Measurements from ENCODE around the gene TNFAIP8. TPM values are rescaled to one million over a fixed set of nuclear protein-coding genes. Genes with fewer than 3 reads are reported as not detected.

TNFAIP8 gene
- total RNA-seq, 1 donor from 2014 or later = 34.4 TPM

DNA sequence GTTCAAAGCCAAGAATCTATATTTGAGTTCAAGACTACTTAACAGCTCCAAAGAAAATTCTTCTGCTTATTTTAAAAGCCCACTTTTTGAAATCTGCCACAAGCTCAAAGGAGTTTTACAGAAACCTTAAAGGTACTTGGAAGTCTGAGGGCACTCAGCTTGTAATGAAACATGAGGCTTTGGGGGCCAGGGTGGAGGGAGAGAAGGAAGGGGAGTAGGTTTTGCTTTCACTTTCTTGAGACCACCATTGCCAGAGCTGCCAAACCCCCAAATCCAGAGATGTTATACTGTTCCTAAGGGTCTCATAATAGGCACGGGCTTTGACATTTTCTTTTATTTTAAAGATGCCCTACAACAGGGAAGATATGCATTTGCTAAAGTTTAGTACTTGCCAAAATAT lies 42.6 kb upstream of the TNFAIP8 start:
- H3K27me3 ChIP-seq = no peaks in the 10 kb centered on the region
- peaks cover 7% of the 10 kb centered on the region for H3K4me1 ChIP-seq
- H3K4me3 ChIP-seq = no peak overlapping the region
- intact Hi-C loops (cut with DNase I) = no loop called here
- TF ChIP-seq, protein P1, sequence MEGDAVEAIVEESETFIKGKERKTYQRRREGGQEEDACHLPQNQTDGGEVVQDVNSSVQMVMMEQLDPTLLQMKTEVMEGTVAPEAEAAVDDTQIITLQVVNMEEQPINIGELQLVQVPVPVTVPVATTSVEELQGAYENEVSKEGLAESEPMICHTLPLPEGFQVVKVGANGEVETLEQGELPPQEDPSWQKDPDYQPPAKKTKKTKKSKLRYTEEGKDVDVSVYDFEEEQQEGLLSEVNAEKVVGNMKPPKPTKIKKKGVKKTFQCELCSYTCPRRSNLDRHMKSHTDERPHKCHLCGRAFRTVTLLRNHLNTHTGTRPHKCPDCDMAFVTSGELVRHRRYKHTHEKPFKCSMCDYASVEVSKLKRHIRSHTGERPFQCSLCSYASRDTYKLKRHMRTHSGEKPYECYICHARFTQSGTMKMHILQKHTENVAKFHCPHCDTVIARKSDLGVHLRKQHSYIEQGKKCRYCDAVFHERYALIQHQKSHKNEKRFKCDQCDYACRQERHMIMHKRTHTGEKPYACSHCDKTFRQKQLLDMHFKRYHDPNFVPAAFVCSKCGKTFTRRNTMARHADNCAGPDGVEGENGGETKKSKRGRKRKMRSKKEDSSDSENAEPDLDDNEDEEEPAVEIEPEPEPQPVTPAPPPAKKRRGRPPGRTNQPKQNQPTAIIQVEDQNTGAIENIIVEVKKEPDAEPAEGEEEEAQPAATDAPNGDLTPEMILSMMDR (IDR thresholded peaks at IDR 0.05) = no peak
- TF ChIP-seq POLR2A (IDR thresholded peaks at IDR 0.05) (no peak), POLR2AphosphoS5 (IDR thresholded peaks at IDR 0.05; ENCODE audit: insufficient read depth in 1 of 2, low read depth in 1 of 2) (no peak)
- no peaks in the 10 kb centered on the region for H3K36me3 ChIP-seq
- DNase-seq (ENCODE audit: extremely low spot score in 2 of 2) = no peak
- H3K9me3 ChIP-seq = no peaks in the 10 kb centered on the region
- H3K27ac ChIP-seq = no peak overlapping the region

DNA sequence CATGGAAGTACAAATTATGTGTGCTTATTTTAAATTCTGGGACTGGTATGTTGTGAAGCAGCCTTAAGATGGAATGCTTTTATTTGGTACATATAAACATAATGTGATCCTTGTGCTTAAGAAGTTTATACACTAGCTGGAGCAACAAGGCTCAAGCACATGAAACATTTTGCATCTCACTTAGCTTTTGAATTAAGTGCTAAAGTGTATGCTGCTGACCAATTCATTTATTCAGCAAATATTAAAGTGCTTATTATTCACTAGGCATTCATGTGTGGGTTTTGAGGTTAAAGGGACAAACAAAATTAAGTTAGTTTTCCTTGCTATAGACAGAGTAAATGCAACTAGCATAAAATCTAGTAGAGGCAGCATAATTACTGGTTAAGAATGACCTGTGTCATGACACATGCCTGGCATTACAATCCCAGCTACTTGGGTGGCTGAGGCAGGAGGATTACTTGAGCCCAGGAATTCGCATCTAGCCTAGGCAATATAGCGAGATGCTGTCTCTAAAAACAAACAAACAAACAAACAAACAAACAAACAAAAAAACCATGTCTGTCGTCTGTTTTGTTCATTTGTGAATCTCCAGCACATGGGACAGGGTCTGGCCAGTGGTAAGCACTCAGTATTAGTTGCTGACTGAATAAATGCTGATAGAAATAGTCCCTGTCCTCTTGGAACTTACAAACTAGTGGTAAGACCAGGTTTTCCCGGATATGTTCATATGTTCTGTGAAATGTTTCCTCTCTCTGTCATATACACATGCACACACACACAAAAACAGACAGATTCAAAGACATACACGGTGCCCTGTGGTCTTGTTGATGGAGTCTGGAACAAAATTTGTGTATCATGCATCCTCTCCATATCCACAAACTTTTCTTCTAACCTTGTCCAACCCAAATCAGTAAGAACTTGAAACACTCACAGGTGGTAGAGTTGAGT lies 41.9 kb upstream of the TNFAIP8 start:
- Histone ChIP-seq H3K27me3 (no peaks in the 10 kb centered on the region), H3K36me3 (no peaks in the 10 kb centered on the region), H3K9me3 (no peaks in the 10 kb centered on the region), H3K4me1 (peaks cover 7% of the 10 kb centered on the region), H3K27ac (no peak overlapping the region), H3K4me3 (no peak overlapping the region)
- DNase-seq (ENCODE audit: extremely low spot score in 2 of 2) = no peak
- intact Hi-C loops (cut with DNase I) = no loop called here
- TF ChIP-seq POLR2AphosphoS5 (IDR thresholded peaks at IDR 0.05; ENCODE audit: insufficient read depth in 1 of 2, low read depth in 1 of 2) (no peak), POLR2A (IDR thresholded peaks at IDR 0.05) (no peak)
- TF ChIP-seq, protein P1 (IDR thresholded peaks at IDR 0.05) = no peak

DNA sequence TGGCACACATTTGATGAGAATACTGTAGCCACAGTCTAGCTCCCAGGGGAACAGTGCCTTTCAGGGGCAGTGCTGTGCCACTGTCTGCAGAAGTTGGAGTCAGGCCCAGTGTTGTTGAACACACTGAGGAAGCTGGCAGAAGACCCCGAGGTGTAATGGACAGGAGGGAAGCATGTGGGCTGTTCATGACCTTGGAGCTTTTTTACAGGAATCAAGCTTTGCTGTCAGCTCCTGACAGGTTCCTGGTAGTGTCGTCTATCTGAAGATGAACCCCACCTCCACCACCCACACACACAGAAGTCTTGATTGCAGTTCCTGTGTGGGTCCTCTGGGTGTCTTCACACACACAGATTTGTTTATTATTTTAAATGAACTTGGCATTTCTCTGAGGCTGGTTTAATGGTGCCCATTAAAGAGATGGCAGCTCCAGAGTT lies 40.3 kb upstream of the TNFAIP8 start:
- Histone ChIP-seq H3K27ac (no peak overlapping the region), H3K27me3 (no peaks in the 10 kb centered on the region), H3K36me3 (no peaks in the 10 kb centered on the region), H3K9me3 (no peaks in the 10 kb centered on the region), H3K4me1 (peaks cover 7% of the 10 kb centered on the region), H3K4me3 (no peak overlapping the region)
- no peak for DNase-seq (ENCODE audit: extremely low spot score in 2 of 2)
- intact Hi-C loops (cut with DNase I) = no loop called here
- TF ChIP-seq POLR2AphosphoS5 (IDR thresholded peaks at IDR 0.05; ENCODE audit: insufficient read depth in 1 of 2, low read depth in 1 of 2) (peak in 1 of 2 donors; percentile 28), POLR2A (IDR thresholded peaks at IDR 0.05) (no peak)
- TF ChIP-seq, protein P1 (IDR thresholded peaks at IDR 0.05) = peak in 1 of 3 experiments; percentile 15

DNA sequence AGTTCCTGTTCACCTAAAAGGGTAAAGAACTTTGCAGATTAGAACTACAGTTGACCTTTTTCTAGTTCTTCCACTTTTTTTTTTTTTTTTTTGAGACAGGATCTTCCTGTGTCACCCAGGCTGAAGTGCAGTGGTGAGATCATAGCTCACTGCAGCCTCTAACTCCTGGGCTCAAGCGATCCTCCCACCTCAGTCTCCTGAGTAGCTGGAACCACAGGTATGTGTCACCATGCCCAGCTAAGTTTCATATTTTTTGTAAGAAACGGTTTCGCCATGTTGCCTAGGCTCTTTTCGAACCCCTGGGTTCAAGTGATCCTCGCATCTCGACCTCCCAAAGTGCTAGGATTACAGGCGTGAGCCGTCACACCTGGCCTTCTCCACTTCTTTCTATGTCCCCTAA lies 39.7 kb upstream of the TNFAIP8 start:
- intact Hi-C loops (cut with DNase I) = no loop called here
- Histone ChIP-seq H3K9me3 (no peaks in the 10 kb centered on the region), H3K4me3 (no peak overlapping the region), H3K27ac (no peak overlapping the region), H3K4me1 (peaks cover 7% of the 10 kb centered on the region), H3K36me3 (no peaks in the 10 kb centered on the region), H3K27me3 (no peaks in the 10 kb centered on the region)
- TF ChIP-seq POLR2A (IDR thresholded peaks at IDR 0.05) (no peak), POLR2AphosphoS5 (IDR thresholded peaks at IDR 0.05; ENCODE audit: insufficient read depth in 1 of 2, low read depth in 1 of 2) (no peak)
- TF ChIP-seq, protein P1 (IDR thresholded peaks at IDR 0.05) = no peak
- no peak for DNase-seq (ENCODE audit: extremely low spot score in 2 of 2)

DNA sequence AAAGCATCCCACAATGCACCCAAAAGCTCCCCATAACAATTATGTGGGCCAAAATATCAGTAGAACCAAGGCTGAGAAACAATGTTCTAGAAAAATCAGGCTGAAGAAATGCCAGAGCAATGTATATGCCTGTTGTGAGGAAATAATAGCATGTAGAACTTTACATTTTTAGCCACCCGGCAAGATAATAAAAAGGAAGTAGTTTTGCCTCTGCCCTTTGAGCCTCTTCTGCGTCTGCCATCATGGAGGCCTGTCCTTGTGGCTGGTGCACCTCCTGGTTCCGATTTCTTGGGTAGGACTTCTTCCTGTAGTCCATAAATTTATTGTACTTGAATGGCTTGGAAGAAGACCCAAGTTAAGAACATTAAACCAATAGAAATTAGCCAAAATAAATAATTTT lies 38.9 kb upstream of the TNFAIP8 start:
- Histone ChIP-seq H3K4me1 (peaks cover 7% of the 10 kb centered on the region), H3K27me3 (no peaks in the 10 kb centered on the region), H3K27ac (no peak overlapping the region), H3K36me3 (no peaks in the 10 kb centered on the region), H3K9me3 (no peaks in the 10 kb centered on the region), H3K4me3 (no peak overlapping the region)
- no peak for TF ChIP-seq POLR2A (IDR thresholded peaks at IDR 0.05)
- TF ChIP-seq POLR2AphosphoS5 (IDR thresholded peaks at IDR 0.05; ENCODE audit: insufficient read depth in 1 of 2, low read depth in 1 of 2) = no peak
- TF ChIP-seq, protein P1 (IDR thresholded peaks at IDR 0.05) = no peak
- DNase-seq (ENCODE audit: extremely low spot score in 2 of 2) = no peak
- intact Hi-C loops (cut with DNase I) = no loop called here

Measured in vagina (tissue), 2 donors.